Hepatocyte (in vitro differentiated cells): ENCODE measurements around the gene KLF5. TPM values are rescaled to one million over a fixed set of nuclear protein-coding genes. Genes with fewer than 3 reads are reported as not detected.
A peak's percentile ranks its signal among the peaks of the same experiment; 100 is the strongest.

Source experiments
- DNase-seq: peaks from one replicate; pipeline ENCODE4 v3.0.0-alpha.2; 2016; ENCODE audit warnings: low spot score
- H2AFZ ChIP-seq: fragments of 200-600 bp; sonication (generic); 2 replicates; pipeline ENCODE4 v1.6.0; 2016; ENCODE audit warnings: antibody characterized with exemption, mild to moderate bottlenecking
- H3K27ac ChIP-seq: fragments of 200-600 bp; sonication (generic); 2 replicates; pipeline ENCODE4 v1.5.1; 2016; ENCODE audit warnings: mild to moderate bottlenecking
- H3K27me3 ChIP-seq: fragments of 200-600 bp; sonication (generic); 2 replicates; pipeline ENCODE4 v1.6.1; 2016
- H3K36me3 ChIP-seq: fragments of 200-600 bp; sonication (generic); replicated peaks from 2 replicates; pipeline ENCODE4 v1.5.1; 2016; ENCODE audit warnings: low read depth; ENCODE audit not compliant: insufficient read depth
- H3K4me1 ChIP-seq: fragments of 200-600 bp; sonication (generic); 2 replicates; pipeline ENCODE4 v1.5.1; 2016; ENCODE audit warnings: mild to moderate bottlenecking, moderate library complexity; ENCODE audit not compliant: insufficient read depth
- H3K4me2 ChIP-seq: fragments of 200-600 bp; sonication (generic); 2 replicates; pipeline ENCODE4 v1.6.0; 2016
- H3K4me3 ChIP-seq: fragments of 200-600 bp; sonication (generic); 2 replicates; pipeline ENCODE4 v1.5.1; 2016; ENCODE audit warnings: mild to moderate bottlenecking
- H3K79me2 ChIP-seq: fragments of 200-600 bp; sonication (generic); 2 replicates; pipeline ENCODE4 v1.6.0; 2017; ENCODE audit warnings: mild to moderate bottlenecking
- H3K9me2 ChIP-seq: fragments of 200-600 bp; sonication (generic); replicated peaks from 2 replicates; pipeline ENCODE4 v1.6.0; 2017; ENCODE audit warnings: mild to moderate bottlenecking; ENCODE audit not compliant: insufficient read depth
- H3K9me3 ChIP-seq: fragments of 200-600 bp; sonication (generic); 2 replicates; pipeline ENCODE4 v1.5.1; 2016; ENCODE audit warnings: low read depth, mild to moderate bottlenecking
- H4K20me1 ChIP-seq: fragments of 200-600 bp; sonication (generic); 2 replicates; pipeline ENCODE4 v1.6.0; 2016; ENCODE audit warnings: mild to moderate bottlenecking; ENCODE audit not compliant: insufficient read depth, poor library complexity, severe bottlenecking
- CTCF ChIP-seq: fragments of 200-600 bp; sonication (generic); IDR thresholded peaks from 2 replicates; pipeline ENCODE4 v1.5.1; 2016; ENCODE audit warnings: antibody characterized with exemption, mild to moderate bottlenecking; ENCODE audit not compliant: poor library complexity
- EZH2 ChIP-seq: fragments of 200-600 bp; sonication (generic); IDR thresholded peaks from 2 replicates; pipeline ENCODE4 v1.6.1; 2016; ENCODE audit warnings: antibody characterized with exemption, mild to moderate bottlenecking, borderline replicate concordance
- EZH2phosphoT487 ChIP-seq: fragments of 200-600 bp; sonication (generic); IDR thresholded peaks from one replicate; pipeline ENCODE4 v1.6.1; 2018; ENCODE audit warnings: antibody characterized with exemption, mild to moderate bottlenecking, low read depth, moderate library complexity; ENCODE audit not compliant: unreplicated experiment, severe bottlenecking
- WGBS: methylation state at CpG from one replicate; pipeline ENCODE4 v1.1.6; 2016; ENCODE audit warnings: low lambda C conversion rate; ENCODE audit errors: missing lambda C conversion rate; 5-methylcytosine and 5-hydroxymethylcytosine counted together
- polyA plus RNA-seq: library from polyadenylated mRNA; unstranded; fragments of >200 nt; fragmentation: Nextera tagmentation; extraction: Ambion mirVana; gene quantifications from 2 replicates; pipeline ENCODE4 v1.2.1, GENCODE V29; 2016
- total RNA-seq: library from RNA; depleted of rRNA; stranded (reverse); fragments of >200 nt; gene quantifications from 2 replicates; pipeline ENCODE4 v1.2.3, GENCODE V29; 2014

The KLF5 gene
- total and polyA plus RNA-seq, 2 experiments from 2014 or later: 92.6 to 99.9 TPM

DNA sequence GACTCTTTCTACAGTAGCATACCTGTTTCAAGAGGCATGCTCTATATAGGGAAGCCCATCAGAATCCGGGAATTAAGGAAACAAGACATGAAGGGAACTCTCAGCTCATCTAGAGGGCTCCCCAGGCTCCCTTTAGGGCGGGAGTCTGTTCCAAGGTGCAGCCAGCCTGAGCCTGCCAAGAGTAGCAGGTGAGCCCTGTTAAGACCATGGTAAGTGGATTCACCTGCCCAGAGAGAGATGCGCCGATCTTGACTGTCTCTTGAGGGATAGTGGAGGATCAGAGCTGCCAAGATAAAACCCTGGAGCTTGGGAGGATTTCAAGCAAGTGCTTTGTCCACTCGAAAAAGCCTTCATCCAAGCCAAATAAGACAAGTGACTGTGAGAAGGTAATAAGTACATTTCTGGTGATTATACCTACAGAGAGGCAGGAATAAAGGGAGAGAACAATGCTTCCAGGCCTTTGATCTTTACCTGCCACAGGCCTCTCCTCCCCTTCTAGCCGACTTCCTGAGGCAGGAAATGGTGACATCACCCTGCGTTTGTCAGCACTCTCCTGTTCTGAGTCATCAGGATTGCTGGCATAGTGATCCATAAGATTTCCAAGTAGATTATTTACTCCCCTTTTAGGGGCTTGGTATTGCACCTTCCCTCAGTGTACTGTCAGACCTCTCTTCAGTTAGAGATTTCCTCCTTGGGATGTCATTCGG is 31.5 kb downstream of the KLF5 start:
- Histone ChIP-seq H3K4me2 (no peak overlapping the region), H3K27ac (peak overlapping the region; percentile 97), H3K4me3 (no peak overlapping the region), H3K9me2 (no peaks in the 10 kb centered on the region), H3K4me1 (no peaks in the 10 kb centered on the region), H3K79me2 (no peaks in the 10 kb centered on the region), H3K36me3 (no peaks in the 10 kb centered on the region), H2AFZ (no peak overlapping the region), H3K27me3 (no peaks in the 10 kb centered on the region), H3K9me3 (peaks cover 11% of the 10 kb centered on the region), H4K20me1 (no peaks in the 10 kb centered on the region)
- TF ChIP-seq CTCF: no peak
- no peak for TF ChIP-seq EZH2phosphoT487
- no peak for TF ChIP-seq EZH2
- WGBS: 59% methylated on average over 8 of the region's 8 CpGs
- DNase-seq: peak; percentile 80

DNA sequence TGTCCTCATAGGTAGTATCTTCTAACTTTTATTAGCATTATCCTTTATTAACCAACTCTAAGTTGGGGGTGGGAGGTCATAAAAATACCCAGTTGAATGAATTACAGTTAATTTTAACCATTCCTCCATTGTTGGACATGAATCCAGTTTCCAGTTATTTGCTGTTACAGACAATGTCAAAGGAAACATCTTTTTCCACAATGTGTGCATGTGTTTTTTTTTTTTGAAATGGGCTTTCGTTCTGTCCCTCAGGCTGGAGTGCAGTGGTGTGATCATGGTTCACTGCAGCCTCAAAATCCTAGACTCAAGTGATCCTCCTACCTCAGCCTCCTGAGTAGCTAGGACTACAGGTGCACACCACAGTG is 32.0 kb downstream of the KLF5 start:
- TF ChIP-seq EZH2phosphoT487 (no peak), EZH2 (no peak)
- DNase-seq: no peak
- WGBS: 0% methylated on average over 1 of the region's 1 CpG
- Histone ChIP-seq H3K4me1 (no peaks in the 10 kb centered on the region), H4K20me1 (no peaks in the 10 kb centered on the region), H3K4me3 (no peak overlapping the region), H2AFZ (no peak overlapping the region), H3K36me3 (no peaks in the 10 kb centered on the region), H3K4me2 (no peak overlapping the region), H3K27me3 (no peaks in the 10 kb centered on the region), H3K27ac (peak overlapping the region; percentile 97), H3K9me2 (no peaks in the 10 kb centered on the region), H3K9me3 (peaks cover 11% of the 10 kb centered on the region), H3K79me2 (no peaks in the 10 kb centered on the region)

- Histone ChIP-seq H3K4me1 (no peaks in the 10 kb centered on the region), H3K9me3 (peaks cover 11% of the 10 kb centered on the region), H3K9me2 (no peaks in the 10 kb centered on the region), H3K4me2 (no peak overlapping the region), H3K4me3 (no peak overlapping the region), H3K36me3 (no peaks in the 10 kb centered on the region), H3K27me3 (no peaks in the 10 kb centered on the region), H3K27ac (no peak overlapping the region), H4K20me1 (no peaks in the 10 kb centered on the region), H3K79me2 (no peaks in the 10 kb centered on the region), H2AFZ (no peak overlapping the region)
- TF ChIP-seq EZH2 (no peak), EZH2phosphoT487 (no peak), CTCF (no peak)
- DNase-seq: no peak
Measured at GRCh38 chr13:73092829-73093228, 34.0 kb downstream of the KLF5 start.

DNA sequence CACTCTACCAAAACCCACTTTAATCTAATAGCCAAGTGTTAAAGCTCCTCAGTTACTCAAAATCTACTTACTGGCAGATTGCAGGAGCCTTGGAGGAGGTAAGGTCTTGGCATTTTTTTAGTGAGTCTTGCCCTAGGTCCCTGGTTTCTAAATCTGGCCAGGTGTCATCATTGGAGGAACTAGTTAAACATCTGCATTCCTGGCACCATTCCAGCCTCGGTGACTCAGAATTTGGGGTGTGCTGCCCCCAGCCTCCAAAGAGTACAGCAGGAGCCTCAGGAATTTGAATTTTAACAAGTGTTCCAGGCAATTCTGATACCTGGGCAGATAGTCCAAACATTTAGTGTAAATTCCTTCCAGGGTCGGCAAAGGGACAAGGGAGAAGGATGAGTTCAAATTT is 37.4 kb downstream of the KLF5 start:
- H3K9me2 ChIP-seq: no peaks in the 10 kb centered on the region
- no peak overlapping the region for H3K4me2 ChIP-seq
- no peaks in the 10 kb centered on the region for H3K79me2 ChIP-seq
- H2AFZ ChIP-seq: no peak overlapping the region
- no peak overlapping the region for H3K27ac ChIP-seq
- no peaks in the 10 kb centered on the region for H3K36me3 ChIP-seq
- no peaks in the 10 kb centered on the region for H3K27me3 ChIP-seq
- TF ChIP-seq EZH2 (no peak), CTCF (no peak), EZH2phosphoT487 (no peak)
- no peaks in the 10 kb centered on the region for H4K20me1 ChIP-seq
- WGBS: 54% methylated on average over 2 of the region's 2 CpGs
- H3K4me3 ChIP-seq: no peak overlapping the region
- peak; percentile 26 for DNase-seq
- no peaks in the 10 kb centered on the region for H3K4me1 ChIP-seq
- H3K9me3 ChIP-seq: no peaks in the 10 kb centered on the region
